Neutrophil (primary cell): Measurements from ENCODE around the gene CDK16.

Source experiments
- H3K27ac ChIP-seq: fragments of 200-600 bp; sonication (generic); 2 replicates; pipeline ENCODE4 v1.5.1; 2016; ENCODE audit warnings: mild to moderate bottlenecking, moderate library complexity
- H3K27me3 ChIP-seq: fragments of 200-600 bp; sonication (generic); 2 replicates; pipeline ENCODE4 v1.6.0; 2016; ENCODE audit warnings: mild to moderate bottlenecking
- H3K36me3 ChIP-seq: fragments of 200-600 bp; sonication (generic); 2 replicates; pipeline ENCODE4 v1.5.1; 2017
- H3K4me1 ChIP-seq, 2 experiments: fragments of 200-600 bp in 1 of 2; sonication (generic) in 1 of 2; 1 replicate in 1 of 2; 2 replicates in 1 of 2; pipeline versions ENCODE4 v1.5.1 to v1.6.1; 2013 to 2016; ENCODE audit warnings: low read depth in 1 of 2, low read length in 1 of 2, mild to moderate bottlenecking in 1 of 2, moderate library complexity in 1 of 2; ENCODE audit not compliant: control insufficient read depth in 1 of 2, insufficient read depth in 1 of 2
- H3K4me3 ChIP-seq, 2 experiments: fragments of 200-600 bp in 1 of 2; sonication (generic) in 1 of 2; 1 replicate in 1 of 2; 2 replicates in 1 of 2; pipeline ENCODE4 v1.5.1; 2013 to 2016; ENCODE audit warnings: low read depth in 1 of 2, low read length in 1 of 2, mild to moderate bottlenecking in 1 of 2, moderate library complexity in 1 of 2
- H3K9me3 ChIP-seq: fragments of 200-600 bp; sonication (generic); 2 replicates; pipeline ENCODE4 v1.5.1; 2016
- TF ChIP-seq, protein P1 (sequence below): fragments of 200-600 bp; sonication (generic); IDR thresholded peaks from 2 replicates; pipeline ENCODE4 v1.5.1; 2016; ENCODE audit warnings: antibody characterized with exemption

The CDK16 gene

DNA sequence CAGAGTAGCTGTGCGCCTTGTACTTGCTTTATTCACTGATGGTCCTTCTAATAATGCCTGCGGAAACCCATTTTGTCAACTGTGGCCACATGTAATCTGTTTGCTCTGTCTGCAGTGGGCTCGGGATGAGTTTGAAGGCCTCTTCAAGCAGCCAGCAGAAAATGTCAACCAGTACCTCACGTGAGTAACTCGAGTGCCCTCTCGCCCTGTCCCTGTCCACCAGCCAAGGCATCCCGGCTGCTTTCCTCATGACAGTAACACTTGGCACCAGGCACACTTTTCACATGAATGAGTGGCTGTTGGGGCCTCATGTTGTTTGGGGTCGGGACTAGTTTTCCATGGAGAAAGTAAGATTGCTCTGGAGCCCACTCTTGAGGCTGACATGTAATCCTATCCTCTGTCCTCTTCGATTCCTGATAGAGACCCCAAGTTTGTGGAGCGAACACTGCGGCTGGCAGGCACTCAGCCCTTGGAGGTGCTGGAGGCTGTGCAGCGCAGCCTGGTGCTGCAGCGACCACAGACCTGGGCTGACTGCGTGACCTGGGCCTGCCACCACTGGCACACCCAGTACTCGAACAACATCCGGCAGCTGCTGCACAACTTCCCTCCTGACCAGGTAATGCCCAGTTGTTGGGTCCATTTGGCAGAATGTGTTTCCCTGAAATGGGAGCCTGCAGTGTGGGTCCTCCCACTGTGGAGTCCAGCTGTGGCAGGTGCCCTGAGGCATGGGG is 8.8 kb upstream of the CDK16 start:
- Histone ChIP-seq H3K4me1 (no peaks in the 10 kb centered on the region), H3K27me3 (no peaks in the 10 kb centered on the region), H3K9me3 (no peaks in the 10 kb centered on the region), H3K36me3 (peaks cover 98% of the 10 kb centered on the region), H3K4me3 (no peak overlapping the region), H3K27ac (no peak overlapping the region)
- TF ChIP-seq, protein P1, sequence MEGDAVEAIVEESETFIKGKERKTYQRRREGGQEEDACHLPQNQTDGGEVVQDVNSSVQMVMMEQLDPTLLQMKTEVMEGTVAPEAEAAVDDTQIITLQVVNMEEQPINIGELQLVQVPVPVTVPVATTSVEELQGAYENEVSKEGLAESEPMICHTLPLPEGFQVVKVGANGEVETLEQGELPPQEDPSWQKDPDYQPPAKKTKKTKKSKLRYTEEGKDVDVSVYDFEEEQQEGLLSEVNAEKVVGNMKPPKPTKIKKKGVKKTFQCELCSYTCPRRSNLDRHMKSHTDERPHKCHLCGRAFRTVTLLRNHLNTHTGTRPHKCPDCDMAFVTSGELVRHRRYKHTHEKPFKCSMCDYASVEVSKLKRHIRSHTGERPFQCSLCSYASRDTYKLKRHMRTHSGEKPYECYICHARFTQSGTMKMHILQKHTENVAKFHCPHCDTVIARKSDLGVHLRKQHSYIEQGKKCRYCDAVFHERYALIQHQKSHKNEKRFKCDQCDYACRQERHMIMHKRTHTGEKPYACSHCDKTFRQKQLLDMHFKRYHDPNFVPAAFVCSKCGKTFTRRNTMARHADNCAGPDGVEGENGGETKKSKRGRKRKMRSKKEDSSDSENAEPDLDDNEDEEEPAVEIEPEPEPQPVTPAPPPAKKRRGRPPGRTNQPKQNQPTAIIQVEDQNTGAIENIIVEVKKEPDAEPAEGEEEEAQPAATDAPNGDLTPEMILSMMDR: no peak

DNA sequence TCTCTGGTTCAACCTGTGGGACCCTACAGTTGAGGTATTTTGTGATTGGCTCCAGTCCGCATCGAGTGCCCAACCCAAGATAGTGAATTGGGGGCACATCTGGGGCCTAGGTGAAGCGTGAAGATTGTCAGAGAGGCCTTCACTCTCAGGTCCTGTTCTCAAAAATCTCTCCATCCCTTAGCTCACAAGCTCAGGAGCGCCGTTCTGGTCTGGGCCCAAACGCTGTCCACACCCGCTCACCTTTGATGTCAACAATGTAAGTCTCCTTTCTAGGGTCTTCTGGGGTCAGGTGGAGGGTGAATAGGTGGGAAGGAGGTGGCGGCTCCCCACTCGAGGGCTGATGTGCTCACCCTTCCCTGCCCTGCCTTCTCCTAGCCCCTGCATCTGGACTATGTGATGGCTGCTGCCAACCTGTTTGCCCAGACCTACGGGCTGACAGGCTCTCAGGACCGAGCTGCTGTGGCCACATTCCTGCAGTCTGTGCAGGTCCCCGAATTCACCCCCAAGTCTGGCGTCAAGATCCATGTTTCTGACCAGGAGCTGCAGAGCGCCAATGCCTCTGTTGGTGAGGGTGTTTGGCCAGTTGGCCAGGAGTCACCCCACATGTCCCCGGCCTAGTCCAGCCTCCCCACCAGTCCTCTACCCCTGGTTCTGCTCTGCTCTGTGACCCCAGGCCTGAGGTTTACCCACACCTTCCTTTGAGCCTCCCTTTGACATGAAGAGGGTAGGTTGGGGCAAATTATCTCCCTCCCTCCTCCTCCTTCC is 7.6 kb upstream of the CDK16 start:
- no peak overlapping the region for H3K27ac ChIP-seq
- H3K27me3 ChIP-seq: no peaks in the 10 kb centered on the region
- H3K4me1 ChIP-seq: no peaks in the 10 kb centered on the region
- TF ChIP-seq, protein P1: no peak
- H3K36me3 ChIP-seq: peaks cover 98% of the 10 kb centered on the region
- H3K4me3 ChIP-seq: no peak overlapping the region
- no peaks in the 10 kb centered on the region for H3K9me3 ChIP-seq

DNA sequence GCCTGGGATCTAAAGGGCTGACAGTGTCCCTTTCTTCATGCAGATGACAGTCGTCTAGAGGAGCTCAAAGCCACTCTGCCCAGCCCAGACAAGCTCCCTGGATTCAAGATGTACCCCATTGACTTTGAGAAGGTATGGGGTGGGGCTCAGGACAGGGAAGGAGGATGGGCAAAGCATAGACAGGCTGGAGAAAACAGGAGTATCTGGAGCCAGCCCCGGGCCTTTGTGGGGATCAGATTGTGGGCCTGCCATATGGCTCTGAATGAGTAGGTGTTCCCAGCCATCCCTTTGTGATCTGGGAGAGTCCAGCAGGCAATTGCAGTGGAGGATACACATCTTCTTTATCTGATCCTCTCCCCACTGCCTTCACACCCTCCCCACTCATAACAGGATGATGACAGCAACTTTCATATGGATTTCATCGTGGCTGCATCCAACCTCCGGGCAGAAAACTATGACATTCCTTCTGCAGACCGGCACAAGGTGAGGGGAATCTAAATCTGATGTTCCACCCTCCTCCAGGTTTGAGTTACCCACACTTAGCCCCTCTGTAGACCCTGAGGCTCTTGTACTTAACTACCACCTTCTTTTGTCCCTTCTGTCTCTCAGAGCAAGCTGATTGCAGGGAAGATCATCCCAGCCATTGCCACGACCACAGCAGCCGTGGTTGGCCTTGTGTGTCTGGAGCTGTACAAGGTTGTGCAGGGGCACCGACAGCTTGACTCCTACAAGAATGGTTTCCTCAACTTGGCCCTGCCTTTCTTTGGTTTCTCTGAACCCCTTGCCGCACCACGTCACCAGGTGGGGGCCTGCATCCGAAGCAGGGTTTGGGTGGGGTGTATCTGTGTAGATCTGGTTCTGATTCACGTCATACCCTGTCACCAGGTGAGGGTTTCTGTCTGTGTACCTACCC is 5.8 kb upstream of the CDK16 start:
- no peak overlapping the region for H3K4me3 ChIP-seq
- peaks cover 7 to 9% of the 10 kb centered on the region in 2 experiments for H3K4me1 ChIP-seq
- no peaks in the 10 kb centered on the region for H3K9me3 ChIP-seq
- no peak overlapping the region for H3K27ac ChIP-seq
- peaks cover 87% of the 10 kb centered on the region for H3K36me3 ChIP-seq
- TF ChIP-seq, protein P1: no peak
- H3K27me3 ChIP-seq: no peaks in the 10 kb centered on the region

DNA sequence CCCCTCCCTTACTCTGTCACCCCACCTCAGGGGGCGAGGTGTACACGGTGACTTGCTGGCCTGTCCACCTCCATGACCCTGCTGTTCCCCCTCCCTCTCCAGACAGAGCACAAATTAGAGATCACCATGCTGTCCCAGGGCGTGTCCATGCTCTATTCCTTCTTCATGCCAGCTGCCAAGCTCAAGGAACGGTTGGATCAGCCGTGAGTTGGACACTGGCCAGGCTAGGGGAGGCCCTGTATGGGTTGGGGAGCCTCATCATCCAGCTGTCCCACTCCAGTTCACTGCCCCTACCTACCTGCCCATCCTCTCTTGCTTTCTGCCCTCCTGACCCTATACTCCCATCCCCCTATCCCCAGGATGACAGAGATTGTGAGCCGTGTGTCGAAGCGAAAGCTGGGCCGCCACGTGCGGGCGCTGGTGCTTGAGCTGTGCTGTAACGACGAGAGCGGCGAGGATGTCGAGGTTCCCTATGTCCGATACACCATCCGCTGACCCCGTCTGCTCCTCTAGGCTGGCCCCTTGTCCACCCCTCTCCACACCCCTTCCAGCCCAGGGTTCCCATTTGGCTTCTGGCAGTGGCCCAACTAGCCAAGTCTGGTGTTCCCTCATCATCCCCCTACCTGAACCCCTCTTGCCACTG is 3.9 kb upstream of the CDK16 start:
- Histone ChIP-seq H3K9me3 (no peaks in the 10 kb centered on the region), H3K36me3 (peaks cover 70% of the 10 kb centered on the region), H3K4me3 (no peak overlapping the region), H3K27me3 (no peaks in the 10 kb centered on the region), H3K27ac (no peak overlapping the region), H3K4me1 (peaks cover 13 to 15% of the 10 kb centered on the region in 2 experiments)
- TF ChIP-seq, protein P1: no peak
